Inferior parietal cortex (tissue), 1 donor: Measurements from ENCODE around the gene EPHA2.
"Not testable (repeated sequence)": the region's sequence is repeated elsewhere in the genome, so short reads cannot be mapped to it uniquely, and the experiment has no call there.

Experiments used
- DNase-seq: peaks from one replicate; pipeline ENCODE4 v3.0.0-alpha.2; 2016; ENCODE audit errors: extremely low spot score

EPHA2 gene

GRCh38 chr1:16119926-16120325 is 35.9 kb downstream of the EPHA2 start:
- DNase-seq: no peak

GRCh38 chr1:16119504-16119903 is 36.4 kb downstream of the EPHA2 start:
- DNase-seq: no peak

- DNase-seq: no peak
These were observed 37.2 kb downstream of the EPHA2 start for GRCh38 chr1:16118706-16119105.

GRCh38 chr1:16117936-16118335 is 37.9 kb downstream of the EPHA2 start:
- DNase-seq: no peak

- DNase-seq: no peak
These were observed 38.5 kb downstream of the EPHA2 start for GRCh38 chr1:16117369-16117768.

- no peak for DNase-seq
These were observed 39.2 kb downstream of the EPHA2 start for GRCh38 chr1:16116625-16117024.

- DNase-seq: no peak
These were observed 39.9 kb downstream of the EPHA2 start for GRCh38 chr1:16116002-16116401.

- DNase-seq: no peak
These were observed 40.3 kb downstream of the EPHA2 start for GRCh38 chr1:16115468-16115983.

GRCh38 chr1:16114527-16115467 is 41.1 kb downstream of the EPHA2 start:
- DNase-seq: no peak

GRCh38 chr1:16112596-16113555 is 43.0 kb downstream of the EPHA2 start:
- DNase-seq: no peak

GRCh38 chr1:16111771-16112595 is 43.9 kb downstream of the EPHA2 start:
- DNase-seq: no peak

GRCh38 chr1:16110884-16111283 is 45.0 kb downstream of the EPHA2 start:
- no peak for DNase-seq

GRCh38 chr1:16110456-16110855 is 45.4 kb downstream of the EPHA2 start:
- no peak for DNase-seq

- no peak for DNase-seq
These were observed 46.3 kb downstream of the EPHA2 start for GRCh38 chr1:16109571-16109970.

GRCh38 chr1:16107039-16107438 is 48.8 kb downstream of the EPHA2 start:
- DNase-seq: not testable (repeated sequence)

GRCh38 chr1:16101623-16102022 is 54.2 kb downstream of the EPHA2 start:
- DNase-seq: no peak

GRCh38 chr1:16099412-16099811 is 56.5 kb downstream of the EPHA2 start:
- DNase-seq: no peak

GRCh38 chr1:16095447-16095846 is 60.4 kb downstream of the EPHA2 start:
- no peak for DNase-seq

- no peak for DNase-seq
These were observed 61.3 kb downstream of the EPHA2 start for GRCh38 chr1:16094453-16095158.

GRCh38 chr1:16093611-16094010 is 62.3 kb downstream of the EPHA2 start:
- DNase-seq: no peak
